Gastroesophageal sphincter (tissue), 3 donors: ENCODE measurements around the gene RNF8.

ENCODE experiments used
- POLR2A ChIP-seq, 2 donors: fragments of 450-650 bp; IDR thresholded peaks; one replicate each; pipeline ENCODE4 v1.6.1; 2017; ENCODE audit warnings: antibody characterized with exemption in 2 of 2, mild to moderate bottlenecking in 2 of 2, moderate library complexity in 1 of 2
- POLR2AphosphoS5 ChIP-seq: sonication (generic); formaldehyde crosslinking; IDR thresholded peaks from one replicate; pipeline ENCODE4 v1.6.1; 2017; ENCODE audit warnings: antibody characterized with exemption
- TF ChIP-seq, protein P1 (sequence below), 4 experiments: fragments of 200-600 bp in 2 of 4; fragments of 450-650 bp in 2 of 4; sonication (generic) in 1 of 4; IDR thresholded peaks; one replicate each; pipeline ENCODE4 v1.5.1; 2017 to 2019; ENCODE audit warnings: antibody characterized with exemption in 4 of 4, mild to moderate bottlenecking in 2 of 4, moderate library complexity in 2 of 4

DNA sequence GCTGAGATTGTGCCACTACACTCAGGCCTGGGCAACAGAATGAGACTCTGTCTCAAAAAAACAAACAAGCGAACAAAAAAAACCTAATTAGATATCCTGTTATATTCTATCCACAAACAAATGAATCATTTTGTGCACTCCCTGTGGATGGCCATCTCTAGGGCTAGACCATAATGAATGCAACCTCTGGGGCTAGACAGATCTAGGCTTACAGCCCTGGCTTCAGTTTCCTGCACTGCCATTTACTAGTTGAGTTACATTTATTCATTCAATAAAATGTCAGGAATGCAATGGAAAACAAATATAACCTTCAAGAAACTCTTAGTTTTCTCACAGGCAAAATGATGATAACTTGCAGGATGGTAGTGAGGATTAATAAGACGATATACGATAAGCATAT lies 6.6 kb upstream of the RNF8 start:
- TF ChIP-seq, protein P1, sequence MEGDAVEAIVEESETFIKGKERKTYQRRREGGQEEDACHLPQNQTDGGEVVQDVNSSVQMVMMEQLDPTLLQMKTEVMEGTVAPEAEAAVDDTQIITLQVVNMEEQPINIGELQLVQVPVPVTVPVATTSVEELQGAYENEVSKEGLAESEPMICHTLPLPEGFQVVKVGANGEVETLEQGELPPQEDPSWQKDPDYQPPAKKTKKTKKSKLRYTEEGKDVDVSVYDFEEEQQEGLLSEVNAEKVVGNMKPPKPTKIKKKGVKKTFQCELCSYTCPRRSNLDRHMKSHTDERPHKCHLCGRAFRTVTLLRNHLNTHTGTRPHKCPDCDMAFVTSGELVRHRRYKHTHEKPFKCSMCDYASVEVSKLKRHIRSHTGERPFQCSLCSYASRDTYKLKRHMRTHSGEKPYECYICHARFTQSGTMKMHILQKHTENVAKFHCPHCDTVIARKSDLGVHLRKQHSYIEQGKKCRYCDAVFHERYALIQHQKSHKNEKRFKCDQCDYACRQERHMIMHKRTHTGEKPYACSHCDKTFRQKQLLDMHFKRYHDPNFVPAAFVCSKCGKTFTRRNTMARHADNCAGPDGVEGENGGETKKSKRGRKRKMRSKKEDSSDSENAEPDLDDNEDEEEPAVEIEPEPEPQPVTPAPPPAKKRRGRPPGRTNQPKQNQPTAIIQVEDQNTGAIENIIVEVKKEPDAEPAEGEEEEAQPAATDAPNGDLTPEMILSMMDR (IDR thresholded peaks at IDR 0.05) = no peak
- TF ChIP-seq POLR2AphosphoS5 (no peak), POLR2A (IDR thresholded peaks at IDR 0.05) (no peak)
